Stimulated activated CD4-positive, alpha-beta T cell treated with anti-CD3 and anti-CD28 coated beads, Interleukin-4, amount 100 ng/mL, for 4 hours (primary cell): Measurements from ENCODE around the gene PALLD.

ENCODE experiments used
- DNase-seq, 2 experiments: peaks; one replicate each; pipeline ENCODE4 v3.0.0-alpha.2; 2020

The PALLD gene

DNA sequence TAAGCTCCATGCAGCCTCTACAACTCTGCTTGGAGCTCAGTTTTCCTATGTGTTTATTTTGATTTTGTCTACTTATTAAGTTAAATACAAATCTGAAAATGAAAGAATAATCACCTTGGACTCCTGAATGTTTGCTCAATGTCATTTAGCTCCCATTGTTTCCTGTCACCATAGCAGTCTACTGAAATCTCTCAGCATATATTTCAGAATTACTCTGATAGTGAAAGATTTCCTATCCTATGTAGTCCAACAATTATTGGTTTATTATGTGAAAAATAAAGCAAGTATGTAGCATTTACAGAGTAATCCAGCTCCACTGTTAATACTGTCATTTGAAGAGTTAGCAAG, 344.8 kb downstream of the PALLD start:
- DNase-seq = no peak

DNA sequence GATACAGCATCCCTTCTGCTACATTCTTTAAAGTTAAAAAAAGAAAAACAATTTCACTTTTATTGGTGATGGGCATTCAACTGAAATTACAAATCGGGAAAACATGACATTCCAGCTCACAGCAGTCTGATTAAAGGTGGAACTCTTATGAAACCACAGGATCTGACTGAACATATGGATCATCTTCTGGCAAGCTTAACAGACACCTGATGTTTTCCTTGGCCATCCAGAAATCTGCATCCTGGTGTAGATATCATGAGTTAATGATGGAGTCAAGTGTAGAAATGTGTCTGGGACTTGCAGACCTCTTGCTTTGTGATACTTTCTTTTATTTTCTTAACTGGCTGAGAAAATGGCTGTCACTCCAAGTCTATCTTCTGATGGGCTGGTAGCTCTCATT, 345.3 kb downstream of the PALLD start:
- no peak for DNase-seq

DNA sequence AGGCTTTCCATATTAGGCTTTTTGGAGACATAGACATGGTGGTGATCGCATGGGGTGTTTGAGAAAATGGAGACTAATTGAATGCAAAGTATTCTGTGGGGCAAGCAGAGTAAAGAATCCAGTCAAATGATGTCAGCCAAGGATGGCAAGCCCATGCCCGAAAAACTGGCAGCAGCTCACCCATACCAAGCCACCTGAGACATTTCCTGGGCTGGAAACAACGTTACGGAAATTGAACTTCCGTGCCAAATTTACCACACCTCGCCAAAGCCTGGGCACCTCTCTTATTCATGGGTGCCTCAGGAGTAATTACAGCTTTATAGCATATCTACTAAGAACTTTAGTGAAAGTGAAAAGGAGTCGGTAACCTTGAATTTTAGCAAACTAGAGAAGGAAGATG, 346.8 kb downstream of the PALLD start:
- DNase-seq = no peak

DNA sequence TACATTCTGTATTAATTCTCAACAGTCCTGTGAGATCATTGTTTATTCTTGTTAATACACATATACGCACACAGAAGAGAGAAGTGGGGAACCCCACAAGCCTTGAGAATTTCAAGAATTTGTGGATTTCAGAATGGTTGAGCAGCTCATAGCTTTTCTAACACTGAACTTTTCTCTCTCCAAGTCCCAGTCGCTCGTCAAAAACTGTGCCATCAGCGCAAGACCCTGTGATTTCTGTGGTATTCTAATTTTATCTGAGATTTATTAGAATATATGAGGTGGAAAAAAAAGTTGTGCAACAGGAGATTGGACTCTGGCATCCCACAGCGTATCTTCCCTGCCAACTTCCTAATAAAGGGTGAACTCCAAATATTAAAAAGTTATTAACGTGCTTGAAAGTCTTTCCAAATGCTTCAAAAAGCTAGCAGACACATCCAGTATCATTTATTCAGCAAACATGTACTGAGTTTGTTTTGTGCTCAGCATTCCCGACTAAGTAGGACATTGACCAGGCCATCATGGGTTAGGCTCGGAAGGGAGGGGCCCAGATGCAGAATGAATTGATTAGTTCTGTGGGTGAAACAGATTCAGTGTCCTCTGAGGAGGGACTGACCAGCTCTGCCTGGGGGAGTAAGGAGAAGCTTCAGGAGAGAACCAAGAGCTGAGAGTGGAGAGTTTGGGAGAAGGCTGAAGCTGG, 347.6 kb downstream of the PALLD start:
- no peak for DNase-seq

GRCh38 chr4:168845897-168846296, 349.0 kb downstream of the PALLD start:
- DNase-seq = no peak

DNA sequence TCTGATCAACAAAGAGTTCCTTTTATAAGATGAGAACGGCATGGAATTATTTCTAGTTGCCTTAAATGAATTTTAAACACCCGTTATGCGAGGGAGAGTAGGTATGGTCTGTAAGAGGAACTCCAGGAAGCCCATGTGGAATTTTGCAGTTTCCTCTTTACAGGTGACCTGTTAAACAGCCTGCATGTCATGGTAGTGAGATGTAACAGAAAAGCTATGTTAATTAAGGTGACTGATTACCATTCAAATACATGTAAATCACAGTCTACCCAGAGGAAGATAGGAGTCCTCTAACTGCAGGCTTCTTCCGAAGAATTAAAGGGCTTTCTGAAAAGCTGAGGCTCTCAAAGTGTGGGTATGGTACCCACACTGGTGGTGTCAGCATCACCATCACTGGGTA, 349.6 kb downstream of the PALLD start:
- no peak for DNase-seq

GRCh38 chr4:168847771-168848502, 351.1 kb downstream of the PALLD start:
- no peak for DNase-seq

- DNase-seq = no peak
Observed at GRCh38 chr4:168849030-168849675, 352.3 kb downstream of the PALLD start.

GRCh38 chr4:168849997-168850396, 353.1 kb downstream of the PALLD start:
- DNase-seq = no peak

DNA sequence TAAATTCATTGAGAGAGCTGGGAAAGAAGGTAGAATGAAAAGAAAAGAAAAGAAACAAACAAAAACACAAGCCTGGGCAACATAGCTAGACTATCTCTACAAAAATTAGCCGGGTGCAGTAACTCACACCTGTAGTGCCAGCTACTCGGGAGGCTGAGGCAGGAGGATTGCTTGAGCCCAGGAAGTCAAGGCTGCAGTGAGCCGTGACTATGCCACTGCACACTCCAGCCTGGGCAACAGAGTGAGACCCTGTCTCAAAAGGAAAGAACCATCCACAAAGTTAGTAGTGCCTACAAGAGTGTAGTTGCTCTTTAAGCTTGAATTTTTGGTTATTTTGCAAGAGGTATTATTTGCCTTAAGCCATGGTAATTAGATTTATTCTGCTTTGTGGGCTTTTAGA, 355.5 kb downstream of the PALLD start:
- DNase-seq = no peak

- no peak for DNase-seq
Observed at GRCh38 chr4:168852933-168853713, 356.3 kb downstream of the PALLD start.

- DNase-seq = no peak
Observed at GRCh38 chr4:168853770-168854169, 356.9 kb downstream of the PALLD start.

DNA sequence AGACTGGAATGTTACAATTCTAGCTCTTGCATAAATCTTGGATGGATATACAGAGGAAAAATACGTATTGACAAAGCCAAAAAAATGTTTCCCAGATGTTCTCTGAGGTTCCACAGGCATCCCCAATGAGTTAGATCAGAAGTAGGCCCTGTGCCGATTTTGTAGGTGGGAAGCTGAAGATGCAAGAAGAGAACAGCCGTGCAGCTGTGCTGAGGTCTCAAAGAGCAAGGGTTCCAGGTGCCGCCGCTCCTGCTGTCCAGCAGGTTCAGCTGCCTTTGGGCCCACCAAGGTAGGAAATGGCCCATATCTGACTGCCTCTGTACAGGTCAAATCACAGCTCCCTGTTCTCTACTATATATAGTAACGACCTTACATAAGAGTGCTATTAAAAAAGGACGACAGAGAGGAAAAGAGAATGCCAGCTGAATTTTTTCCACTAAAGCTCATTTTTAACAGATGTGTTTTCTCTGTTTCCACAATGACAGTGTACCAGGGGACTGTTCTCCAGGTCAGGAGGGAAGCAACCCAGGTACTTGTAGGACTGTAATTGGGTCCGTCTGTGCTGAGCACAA, 357.6 kb downstream of the PALLD start:
- no peak for DNase-seq

GRCh38 chr4:168856312-168856711, 359.5 kb downstream of the PALLD start:
- DNase-seq = no peak

GRCh38 chr4:168857009-168857408, 360.2 kb downstream of the PALLD start:
- no peak for DNase-seq

DNA sequence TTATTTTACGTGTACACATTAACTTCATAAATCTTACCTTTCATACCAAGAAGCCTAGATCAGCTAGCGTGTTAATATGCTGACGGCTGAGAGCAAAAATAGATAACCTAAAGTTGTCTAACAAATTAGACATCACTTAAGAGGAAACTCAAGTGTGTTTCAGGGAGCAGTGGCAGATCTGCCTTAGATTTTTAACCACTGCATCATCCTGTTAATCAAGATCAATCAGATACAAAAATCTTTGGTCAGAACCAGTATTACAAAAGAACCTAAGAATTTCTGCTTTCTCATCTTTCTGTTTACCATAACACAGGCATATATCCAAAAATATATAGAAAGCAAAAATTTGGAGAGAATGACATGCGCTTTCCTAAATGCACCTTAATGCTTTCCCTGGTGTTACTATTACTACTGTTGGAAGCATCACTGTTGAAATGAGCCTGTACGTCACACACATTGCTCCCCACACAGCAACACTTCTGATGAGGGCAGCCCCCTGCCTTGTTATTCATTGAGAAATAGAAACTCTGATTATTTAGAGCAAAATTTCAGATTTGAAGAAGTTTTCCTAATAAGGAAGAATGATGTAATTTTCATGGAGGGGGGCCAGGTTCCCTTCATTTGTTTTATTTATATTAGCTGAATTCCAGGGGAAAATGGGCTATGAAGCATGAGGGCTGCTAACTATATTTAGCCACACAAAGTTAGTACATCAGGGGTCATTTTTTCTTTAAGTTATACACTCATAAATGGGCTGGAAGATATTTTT, 360.9 kb downstream of the PALLD start:
- DNase-seq = no peak

DNA sequence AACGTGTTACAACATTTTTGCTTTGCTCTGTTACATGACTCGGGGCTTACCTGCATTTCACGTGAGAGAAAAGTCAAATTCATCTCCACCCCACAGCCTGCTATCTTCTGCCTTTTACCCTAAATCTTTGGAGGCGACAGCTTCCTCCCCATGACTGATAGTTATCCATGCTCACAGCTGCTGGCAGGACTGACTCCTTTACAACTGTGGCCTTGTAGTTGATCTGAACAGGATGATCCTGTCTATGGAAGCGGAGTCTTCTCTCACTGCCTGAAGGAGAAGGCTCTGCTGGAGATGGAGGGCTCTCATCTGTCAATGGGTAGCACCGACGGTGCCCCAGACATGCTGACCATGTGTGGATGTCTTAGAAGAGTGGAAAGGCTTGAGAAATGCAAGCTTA, 362.2 kb downstream of the PALLD start:
- DNase-seq = no peak

DNA sequence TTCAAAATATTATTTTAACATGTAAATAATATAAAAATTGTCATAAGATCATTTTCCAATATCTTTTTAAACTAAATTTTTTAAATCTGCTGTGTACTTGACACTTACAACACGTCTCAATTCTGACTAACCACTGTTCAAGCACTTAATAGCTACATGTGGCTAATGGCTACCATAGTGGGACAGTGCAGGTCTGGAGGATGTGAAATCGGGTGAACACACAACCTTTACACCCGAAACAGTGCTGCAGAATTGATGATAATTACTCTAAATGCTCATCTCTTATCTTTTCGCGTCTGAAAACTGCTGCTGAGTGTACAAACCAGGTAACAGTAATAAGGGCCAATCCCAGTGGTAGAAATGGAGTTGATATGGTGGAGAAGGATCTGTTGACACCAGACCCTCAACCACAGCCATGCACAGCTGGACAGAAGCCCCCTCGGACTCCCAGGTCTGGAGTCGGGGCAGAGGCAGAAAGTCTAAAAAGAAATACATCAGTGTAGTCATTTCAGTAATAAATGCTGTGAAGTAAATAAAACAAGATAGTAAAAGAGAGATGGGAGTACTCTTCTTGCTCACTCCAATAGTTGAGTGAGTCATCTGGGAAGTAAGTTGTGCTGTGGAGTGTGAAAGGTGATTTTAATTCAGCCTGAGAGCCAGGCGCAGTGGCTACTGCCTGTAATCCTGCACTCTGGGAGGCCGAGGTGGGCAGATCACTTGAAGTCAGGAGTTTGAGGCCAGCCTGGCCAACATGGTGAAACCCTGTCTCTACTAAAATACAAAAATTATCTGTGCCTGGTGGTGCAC, 363.2 kb downstream of the PALLD start:
- DNase-seq = no peak

GRCh38 chr4:168860827-168861226, 364.0 kb downstream of the PALLD start:
- DNase-seq = no peak

- DNase-seq = no peak
Observed at GRCh38 chr4:168863719-168864647, 367.1 kb downstream of the PALLD start.
